HT1080 (cell line): ENCODE results near the gene MEIOSIN. TPM values are rescaled to one million over a fixed set of nuclear protein-coding genes. Genes with fewer than 3 reads are reported as not detected.
"Not testable (repeated sequence)": the region's sequence is repeated elsewhere in the genome, so short reads cannot be mapped to it uniquely, and the experiment has no call there.

Experiments used
- DNase-seq: peaks from one replicate; pipeline ENCODE4 v3.0.0-alpha.2; 2015; ENCODE audit warnings: low read depth
- total RNA-seq: library from RNA; depleted of rRNA; stranded (reverse); fragments of >200 nt; shearing (Covaris generic); gene quantifications from 2 replicates; pipeline ENCODE4 v1.2.3, GENCODE V29; 2014

MEIOSIN gene
- total RNA-seq, 1 experiment from 2014 or later = 0.37 TPM

- DNase-seq = no peak
Observed at GRCh38 chr19:45717983-45718650, 15.1 kb upstream of the MEIOSIN start.

GRCh38 chr19:45720065-45720464 lies 13.2 kb upstream of the MEIOSIN start:
- not testable (repeated sequence) for DNase-seq

GRCh38 chr19:45728683-45729082 lies 4.6 kb upstream of the MEIOSIN start:
- not testable (repeated sequence) for DNase-seq

- no peak for DNase-seq
Observed at GRCh38 chr19:45729800-45730290, 3.4 kb upstream of the MEIOSIN start.

GRCh38 chr19:45730368-45731288 lies 2.6 kb upstream of the MEIOSIN start, which contains the start of gene FBXO46:
Gene FBXO46 (minus strand): TSS chr19:45730896. CDS start chr19:45713495, 17,401 bp downstream.
- DNase-seq = peak; percentile 99

- DNase-seq = peak; percentile 57
Observed at GRCh38 chr19:45739498-45740439, 6.5 kb downstream of the MEIOSIN start.

- DNase-seq = no peak
Observed at GRCh38 chr19:45742969-45743368, 9.7 kb downstream of the MEIOSIN start.

- no peak for DNase-seq
Observed at GRCh38 chr19:45745606-45746005, 12.4 kb downstream of the MEIOSIN start.

- DNase-seq = no peak
Observed at GRCh38 chr19:45746866-45747265, 13.6 kb downstream of the MEIOSIN start.

- DNase-seq = no peak
Observed at GRCh38 chr19:45747513-45747912, 14.3 kb downstream of the MEIOSIN start.

GRCh38 chr19:45751483-45751882 lies 18.2 kb downstream of the MEIOSIN start:
- DNase-seq = not testable (repeated sequence)

- DNase-seq = peak; percentile 43
Observed at GRCh38 chr19:45752639-45753038, 19.4 kb downstream of the MEIOSIN start.

GRCh38 chr19:45753548-45753947 lies 20.3 kb downstream of the MEIOSIN start:
- no peak for DNase-seq

- no peak for DNase-seq
Observed at GRCh38 chr19:45754323-45754722, 21.1 kb downstream of the MEIOSIN start.

GRCh38 chr19:45757695-45758094 lies 24.5 kb downstream of the MEIOSIN start:
- no peak for DNase-seq

GRCh38 chr19:45758921-45759320 lies 25.7 kb downstream of the MEIOSIN start:
- no peak for DNase-seq

- no peak for DNase-seq
Observed at GRCh38 chr19:45761714-45762113, 28.5 kb downstream of the MEIOSIN start.

GRCh38 chr19:45762870-45763631 lies 29.8 kb downstream of the MEIOSIN start:
- no peak for DNase-seq

GRCh38 chr19:45763691-45764294 lies 30.6 kb downstream of the MEIOSIN start:
- no peak for DNase-seq

GRCh38 chr19:45764475-45764874 lies 31.2 kb downstream of the MEIOSIN start:
- no peak for DNase-seq
